ENCODE data around the gene BRI3. TPM values are rescaled to one million over a fixed set of nuclear protein-coding genes. Genes with fewer than 3 reads are reported as not detected.
A peak's percentile ranks its signal among the peaks of the same experiment; 100 is the strongest.

BRI3 gene, protein sequence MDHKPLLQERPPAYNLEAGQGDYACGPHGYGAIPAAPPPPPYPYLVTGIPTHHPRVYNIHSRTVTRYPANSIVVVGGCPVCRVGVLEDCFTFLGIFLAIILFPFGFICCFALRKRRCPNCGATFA
- 10 to 100 TPM; 46.4 to 58.1 (median 51.1) TPM for total RNA-seq

DNA sequence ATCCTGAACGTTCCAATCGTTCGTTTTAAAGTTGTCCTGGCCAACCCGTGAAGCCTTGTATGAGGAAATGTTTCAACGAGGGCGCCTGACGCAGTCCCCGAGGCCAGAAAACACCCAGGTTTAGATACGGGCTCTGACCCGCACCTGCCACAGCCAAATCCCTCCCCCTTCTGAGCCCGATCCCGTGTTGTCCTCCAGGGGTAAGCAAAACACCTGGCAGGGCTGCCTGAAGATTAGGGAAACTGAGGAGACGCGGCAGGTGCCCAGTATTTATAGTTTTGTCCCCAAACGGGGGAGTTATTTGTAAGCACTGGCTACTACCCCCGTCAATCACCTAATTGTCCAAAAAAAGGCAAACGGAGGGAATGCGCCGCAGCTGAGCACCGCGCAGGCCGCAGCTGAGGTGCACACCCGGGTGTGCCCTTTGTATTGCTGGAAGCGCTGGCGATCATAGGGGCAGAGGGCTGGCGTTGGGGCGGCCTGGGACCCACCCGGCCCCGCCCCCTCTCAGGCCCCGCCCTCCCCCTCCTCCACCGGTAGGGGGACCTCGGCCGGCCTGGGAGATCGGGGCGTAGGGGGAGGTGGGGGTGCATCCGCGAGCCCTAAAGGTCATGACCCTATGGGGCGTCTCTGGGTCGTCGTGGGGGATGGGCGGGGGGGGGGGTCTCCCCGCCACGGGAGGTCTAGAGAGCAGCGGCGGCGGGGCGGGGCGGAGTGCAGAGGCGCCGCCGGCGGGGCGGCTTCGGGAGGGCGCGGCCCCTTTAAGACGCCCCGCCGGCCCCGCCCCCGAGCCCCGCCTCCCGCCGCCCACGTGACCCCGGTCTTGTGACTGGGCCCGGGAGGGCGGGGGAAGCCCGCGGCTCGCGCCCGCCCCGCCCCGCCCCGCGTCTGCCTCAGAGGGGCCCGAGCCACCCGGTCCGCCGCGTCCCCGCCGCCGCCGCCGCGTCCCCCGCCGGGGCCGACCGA lies at the start of gene BRI3:
TSS of gene BRI3 (plus strand) at position 896 of the 966 bp plus-strand sequence. CDS start 110 bp downstream, outside the sequence.
- peaks cover 6% of the 10 kb centered on the region for H3K36me3 Mint-ChIP-seq (ENCODE audit: insufficient read depth)
- peaks cover 30% of the 10 kb centered on the region for H3K4me1 Mint-ChIP-seq (ENCODE audit: low read depth)
- no peaks in the 10 kb centered on the region for H3K9me3 Mint-ChIP-seq
- ATAC-seq (peak; percentile 84 to 86), DNase-seq (peak; percentile 93)
- no peaks in the 10 kb centered on the region for H3K27me3 Mint-ChIP-seq (ENCODE audit: low read depth)
- H3K4me3 Mint-ChIP-seq, result peak within 1 kb of the TSS; percentile 87

DNA sequence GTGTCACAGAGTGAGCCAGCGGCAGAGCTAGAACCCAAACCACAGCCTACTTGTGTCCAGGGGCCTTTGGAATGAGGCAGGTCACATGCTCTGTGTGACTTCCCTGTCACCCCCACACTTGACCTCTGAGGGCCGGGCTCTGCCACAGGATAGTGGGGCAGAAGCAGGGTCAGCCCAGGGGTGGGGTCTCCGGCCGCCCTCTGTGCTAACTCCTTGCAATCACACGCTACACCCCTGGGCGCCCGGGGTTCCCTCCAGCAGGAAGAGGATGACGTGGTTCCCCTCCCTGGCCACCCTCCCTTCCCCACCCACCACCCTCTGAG lies 49.3 kb upstream of the BRI3 start:
- Mint-ChIP-seq H3K27me3 (ENCODE audit: low read depth) (no peaks in the 10 kb centered on the region), H3K36me3 (ENCODE audit: insufficient read depth) (peaks cover 12% of the 10 kb centered on the region), H3K4me1 (ENCODE audit: low read depth) (no peaks in the 10 kb centered on the region), H3K4me3 (no peak overlapping the region), H3K9me3 (no peaks in the 10 kb centered on the region)
- ATAC-seq (no peak), DNase-seq (no peak)

DNA sequence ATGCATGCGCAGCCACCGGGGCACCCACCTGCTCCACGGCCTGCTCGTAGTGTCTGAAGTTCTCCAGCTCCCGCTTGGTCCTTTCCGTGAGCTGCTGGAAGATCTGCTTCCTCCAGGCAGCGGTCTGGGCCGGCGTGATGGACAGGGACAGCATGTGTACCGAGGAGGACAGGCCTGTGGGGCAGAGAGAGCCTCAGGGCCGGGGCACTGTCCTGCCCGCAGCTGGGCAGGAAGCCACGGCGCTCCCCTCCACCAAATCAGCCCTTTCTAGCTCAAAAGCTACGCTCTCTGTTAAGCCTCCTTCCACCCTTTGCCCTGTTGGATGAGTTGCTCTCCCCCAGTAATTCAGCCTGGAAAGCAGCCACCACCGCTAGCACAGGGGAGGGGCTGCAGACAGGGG lies 48.7 kb upstream of the BRI3 start:
- ATAC-seq (no peak), DNase-seq (no peak)
- Mint-ChIP-seq H3K4me3 (no peak overlapping the region), H3K27me3 (ENCODE audit: low read depth) (no peaks in the 10 kb centered on the region), H3K9me3 (no peaks in the 10 kb centered on the region), H3K36me3 (ENCODE audit: insufficient read depth) (peaks cover 12% of the 10 kb centered on the region), H3K4me1 (ENCODE audit: low read depth) (no peaks in the 10 kb centered on the region)

DNA sequence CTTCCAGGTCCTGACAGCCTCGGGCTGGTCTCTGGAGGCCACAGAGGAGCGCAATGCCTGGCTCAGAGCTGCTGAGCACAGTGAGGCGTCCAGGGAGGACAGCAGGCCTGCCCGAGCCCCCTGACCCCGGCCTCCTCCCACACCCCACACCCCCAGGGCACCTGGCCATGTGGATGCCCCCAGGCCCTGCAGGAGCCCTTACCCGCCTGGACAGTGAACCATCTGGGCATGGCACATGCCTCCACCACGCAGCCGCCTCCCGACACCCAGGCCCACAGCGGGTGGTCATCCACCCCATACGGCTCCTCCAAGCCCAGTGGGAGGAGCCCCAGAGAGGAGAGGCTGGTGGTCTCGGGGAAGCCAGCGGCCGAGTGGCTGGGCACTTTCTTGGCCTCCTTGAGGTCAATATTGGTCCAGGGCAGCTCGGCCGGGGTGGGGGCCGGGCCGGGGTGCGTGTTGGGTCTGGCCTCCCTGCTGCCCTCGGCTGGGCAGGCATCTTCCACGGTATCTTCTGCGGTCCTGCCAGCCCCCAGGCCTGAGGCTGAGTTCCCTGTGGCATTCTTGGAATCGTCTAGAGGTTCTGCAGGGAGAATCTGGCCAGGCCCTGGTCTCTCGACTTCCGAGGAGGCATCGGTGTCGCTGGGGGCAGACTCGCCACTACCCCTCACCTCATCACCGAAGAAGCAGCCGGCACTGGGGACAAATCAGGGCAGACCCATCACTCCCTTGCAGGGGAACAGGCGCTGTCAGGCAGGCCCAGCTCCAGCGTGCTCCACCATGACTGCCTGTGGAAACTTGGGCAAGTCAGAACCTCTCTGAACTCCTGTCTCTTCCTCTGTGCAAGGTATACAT lies 48.0 kb upstream of the BRI3 start:
- no peaks in the 10 kb centered on the region for H3K4me1 Mint-ChIP-seq (ENCODE audit: low read depth)
- H3K27me3 Mint-ChIP-seq (ENCODE audit: low read depth), result no peaks in the 10 kb centered on the region
- DNase-seq (no peak), ATAC-seq (no peak)
- no peak overlapping the region for H3K4me3 Mint-ChIP-seq
- H3K9me3 Mint-ChIP-seq, result no peaks in the 10 kb centered on the region
- H3K36me3 Mint-ChIP-seq (ENCODE audit: insufficient read depth), result peaks cover 18% of the 10 kb centered on the region

DNA sequence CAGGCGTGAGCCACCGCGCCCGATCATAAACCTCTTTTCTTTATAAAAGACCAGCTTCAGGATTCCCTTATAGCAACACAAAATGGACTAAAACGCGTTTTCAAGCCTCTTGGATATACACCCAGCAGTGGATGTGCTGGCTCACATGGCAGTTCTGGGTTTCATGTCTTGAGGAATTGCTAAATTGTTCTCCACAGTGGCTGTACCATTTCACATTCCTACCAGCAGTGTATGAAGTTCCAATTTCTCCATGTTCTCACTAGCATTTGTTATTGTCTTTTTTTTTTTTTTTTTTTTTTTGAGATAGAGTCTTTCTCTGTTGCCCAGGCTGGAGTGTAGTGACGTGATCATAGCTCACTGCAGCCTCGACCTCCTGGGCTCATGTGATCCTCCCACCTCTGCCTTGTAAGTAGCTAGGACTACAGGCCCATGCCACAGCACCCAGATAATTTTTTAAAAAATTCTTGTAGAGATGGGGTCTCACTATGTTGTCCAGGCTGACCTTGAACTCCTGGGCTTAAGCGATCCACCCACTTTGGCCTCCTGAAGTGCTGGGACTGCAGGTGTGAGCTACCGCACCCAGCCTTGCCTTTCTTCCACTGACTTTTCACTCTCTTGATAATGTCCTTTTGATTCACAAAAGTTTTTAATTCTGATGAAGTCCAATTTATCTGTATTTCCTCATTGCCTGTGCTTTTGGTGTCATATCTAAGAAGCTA lies 46.9 kb upstream of the BRI3 start:
- DNase-seq, result no peak
- Mint-ChIP-seq H3K9me3 (no peaks in the 10 kb centered on the region), H3K4me3 (no peak overlapping the region), H3K4me1 (ENCODE audit: low read depth) (no peaks in the 10 kb centered on the region), H3K27me3 (ENCODE audit: low read depth) (no peaks in the 10 kb centered on the region), H3K36me3 (ENCODE audit: insufficient read depth) (peaks cover 24% of the 10 kb centered on the region)
- no peak for ATAC-seq

DNA sequence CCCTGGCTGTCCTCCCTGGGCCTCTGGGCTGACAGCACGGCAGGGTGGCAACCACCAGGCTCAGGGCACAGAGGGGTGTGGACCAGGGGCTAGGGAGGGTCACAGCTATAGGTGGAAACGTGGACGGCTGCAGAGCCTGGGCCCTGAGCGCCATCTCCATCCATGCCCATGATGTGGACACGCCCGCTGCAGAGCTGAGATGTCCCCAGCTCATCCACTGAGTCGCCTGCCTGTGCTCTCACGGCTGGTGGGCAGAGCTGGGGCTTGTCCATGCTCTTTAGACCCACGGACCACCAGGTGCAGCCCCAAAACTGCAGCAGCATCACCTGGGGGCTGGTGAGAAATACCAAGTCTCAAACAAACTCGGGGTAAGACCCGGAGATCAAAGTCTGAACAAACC lies 45.6 kb upstream of the BRI3 start:
- Mint-ChIP-seq H3K4me1 (ENCODE audit: low read depth) (no peaks in the 10 kb centered on the region), H3K9me3 (no peaks in the 10 kb centered on the region), H3K4me3 (no peak overlapping the region), H3K27me3 (ENCODE audit: low read depth) (no peaks in the 10 kb centered on the region), H3K36me3 (ENCODE audit: insufficient read depth) (peaks cover 22% of the 10 kb centered on the region)
- DNase-seq (no peak), ATAC-seq (no peak)

DNA sequence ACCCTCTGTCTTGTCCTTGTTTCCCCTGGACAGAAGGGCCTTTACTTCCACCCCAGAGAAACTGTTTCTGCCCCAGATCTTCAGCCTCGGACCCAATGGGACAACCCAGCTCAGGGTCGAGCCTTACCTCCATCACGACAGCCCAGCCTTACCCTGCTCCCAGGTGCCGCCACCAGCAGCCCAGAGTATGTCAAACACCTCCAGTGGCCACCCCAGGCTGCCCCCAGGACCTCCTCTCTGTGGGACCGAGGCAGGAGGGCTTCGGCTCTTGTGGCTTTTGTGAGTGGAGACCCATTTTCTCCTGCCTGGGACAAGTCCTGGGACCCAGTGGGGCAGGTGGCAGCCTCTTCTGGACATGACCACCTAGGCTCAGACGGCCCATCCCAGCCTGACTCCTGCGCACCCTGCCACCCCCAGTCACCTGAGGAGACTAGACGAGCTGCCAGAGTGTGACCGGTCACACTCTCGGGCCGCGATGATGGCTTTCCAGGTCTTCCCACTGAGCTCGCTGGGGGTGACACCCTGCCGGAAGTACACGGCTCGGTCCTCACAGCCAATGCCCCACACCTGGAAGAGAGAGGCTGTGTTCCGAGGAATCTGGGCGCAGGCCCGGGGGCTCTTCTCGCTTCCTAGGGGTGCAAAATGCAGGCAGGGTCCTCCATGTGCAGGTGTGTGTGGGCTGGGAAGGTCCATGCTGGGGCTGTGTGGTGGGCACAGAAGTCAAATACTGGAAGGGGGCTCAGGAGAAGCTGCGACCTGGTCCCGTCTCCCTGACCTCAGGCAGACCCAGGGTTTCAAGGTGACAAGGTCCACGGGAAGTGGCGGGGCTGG lies 44.9 kb upstream of the BRI3 start:
- Mint-ChIP-seq H3K4me1 (ENCODE audit: low read depth) (no peaks in the 10 kb centered on the region), H3K36me3 (ENCODE audit: insufficient read depth) (peaks cover 22% of the 10 kb centered on the region), H3K27me3 (ENCODE audit: low read depth) (no peaks in the 10 kb centered on the region), H3K9me3 (no peaks in the 10 kb centered on the region), H3K4me3 (no peak overlapping the region)
- DNase-seq, result no peak
- ATAC-seq, result no peak

DNA sequence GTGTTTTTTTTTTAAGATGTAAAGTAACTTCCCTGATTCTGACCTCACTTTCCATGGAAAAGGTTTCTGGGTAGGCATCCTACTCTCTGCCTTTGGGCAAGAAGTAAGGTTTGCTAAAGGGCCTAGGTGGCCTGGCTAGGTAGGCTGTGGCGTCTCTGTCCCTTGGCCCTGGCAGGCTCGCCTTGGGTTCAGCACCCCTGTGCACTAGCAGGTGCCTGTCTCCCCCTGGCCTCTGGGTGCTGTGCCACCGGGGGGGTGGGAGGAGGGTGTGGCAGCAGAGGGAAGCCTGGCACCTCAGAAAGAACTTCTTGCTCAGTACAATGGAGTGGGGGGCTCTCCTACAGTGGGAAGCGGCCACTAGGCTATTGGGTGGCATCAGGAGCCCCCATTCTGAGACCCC lies 43.4 kb upstream of the BRI3 start:
- Mint-ChIP-seq H3K9me3 (no peaks in the 10 kb centered on the region), H3K4me1 (ENCODE audit: low read depth) (no peaks in the 10 kb centered on the region), H3K4me3 (no peak overlapping the region), H3K36me3 (ENCODE audit: insufficient read depth) (peaks cover 22% of the 10 kb centered on the region), H3K27me3 (ENCODE audit: low read depth) (no peaks in the 10 kb centered on the region)
- DNase-seq (no peak), ATAC-seq (no peak)

DNA sequence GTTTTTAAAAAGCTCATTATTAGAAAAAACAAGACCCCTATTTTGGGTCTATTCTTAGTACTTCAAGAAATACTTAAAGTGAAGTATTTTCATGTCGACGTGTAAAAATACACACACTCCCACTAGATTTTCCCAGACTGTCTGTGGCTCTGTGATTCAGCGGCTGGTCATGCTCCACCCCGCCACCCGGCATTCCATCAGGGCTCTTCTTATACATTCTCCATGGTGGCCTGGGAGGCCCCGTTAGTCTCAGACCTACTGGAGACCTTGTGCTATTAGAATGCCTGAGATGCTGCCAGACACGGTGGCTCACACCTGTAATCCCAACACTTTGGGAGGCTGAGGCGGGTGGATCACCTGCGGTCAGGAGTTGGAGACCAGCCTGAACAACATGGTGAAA lies 42.5 kb upstream of the BRI3 start:
- Mint-ChIP-seq H3K4me3 (no peak overlapping the region), H3K4me1 (ENCODE audit: low read depth) (no peaks in the 10 kb centered on the region), H3K9me3 (no peaks in the 10 kb centered on the region), H3K27me3 (ENCODE audit: low read depth) (no peaks in the 10 kb centered on the region), H3K36me3 (ENCODE audit: insufficient read depth) (peaks cover 22% of the 10 kb centered on the region)
- ATAC-seq, result no peak
- DNase-seq, result no peak

DNA sequence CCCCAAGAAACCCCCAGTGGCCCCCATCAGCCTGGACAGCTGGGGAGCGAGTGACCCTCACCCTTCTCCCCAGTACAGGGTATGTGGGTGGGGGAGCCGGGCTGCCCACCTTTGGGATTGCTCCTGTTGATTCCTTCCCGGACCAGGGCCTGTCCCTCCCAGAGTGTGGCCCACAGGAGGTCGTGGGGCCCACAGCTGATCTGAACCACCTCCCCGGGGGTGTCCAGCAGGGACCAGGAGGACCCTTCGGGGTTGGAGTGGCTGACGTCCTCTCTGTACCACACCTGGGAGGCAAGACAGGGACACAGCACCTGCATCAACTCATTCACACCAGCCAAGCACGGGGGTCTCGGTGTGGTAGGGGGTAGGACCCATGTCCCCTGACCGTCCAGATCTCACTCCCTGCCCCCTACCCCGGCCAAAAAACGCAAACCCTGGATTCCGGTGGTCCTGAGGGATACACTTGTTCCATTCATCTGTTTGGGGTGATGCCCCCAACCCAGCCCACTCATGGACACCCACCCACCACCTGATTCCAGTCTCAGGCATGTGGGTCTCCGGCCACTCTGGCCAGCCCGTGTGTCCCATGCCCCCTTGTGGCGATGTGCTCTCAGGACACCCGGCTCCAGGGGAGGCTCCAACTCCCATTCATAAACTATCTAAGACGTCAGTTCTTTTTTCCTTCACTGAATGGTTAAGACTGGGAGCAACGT lies 40.4 kb upstream of the BRI3 start:
- Mint-ChIP-seq H3K4me3 (no peak overlapping the region), H3K4me1 (ENCODE audit: low read depth) (no peaks in the 10 kb centered on the region), H3K9me3 (no peaks in the 10 kb centered on the region), H3K27me3 (ENCODE audit: low read depth) (no peaks in the 10 kb centered on the region), H3K36me3 (ENCODE audit: insufficient read depth) (peaks cover 19% of the 10 kb centered on the region)
- ATAC-seq, result peak in 1 of 2 donors; percentile 37
- DNase-seq, result no peak

DNA sequence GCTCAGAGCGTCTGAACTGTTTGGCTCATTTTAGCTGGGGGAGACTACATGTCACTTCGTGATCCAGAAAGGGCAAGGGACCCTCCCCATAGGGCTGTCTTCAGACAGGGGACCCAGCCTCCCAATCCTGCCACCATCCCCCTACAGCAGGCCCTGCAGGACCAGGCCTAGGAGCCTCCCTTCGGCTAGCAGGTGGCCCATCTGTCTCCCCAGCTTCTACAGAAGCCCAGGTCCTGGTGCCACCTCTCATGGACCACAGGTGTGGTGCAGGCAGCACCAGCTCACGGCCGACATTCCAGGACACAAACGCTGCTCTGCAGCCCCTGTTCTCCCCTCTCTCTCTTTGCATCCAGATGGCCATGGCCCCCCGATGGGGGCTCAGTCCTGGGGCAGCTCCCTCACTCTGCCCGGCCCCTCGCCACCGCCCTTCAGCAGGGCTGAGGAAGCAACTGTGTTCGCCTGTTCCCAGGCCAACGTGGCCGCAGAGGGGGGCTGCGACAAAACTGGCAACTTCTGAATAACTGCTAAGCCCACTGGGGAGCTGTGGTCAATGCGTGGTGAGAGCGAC lies 39.7 kb upstream of the BRI3 start:
- DNase-seq (no peak), ATAC-seq (no peak)
- H3K36me3 Mint-ChIP-seq (ENCODE audit: insufficient read depth), result peaks cover 19% of the 10 kb centered on the region
- H3K4me3 Mint-ChIP-seq, result no peak overlapping the region
- H3K27me3 Mint-ChIP-seq (ENCODE audit: low read depth), result no peaks in the 10 kb centered on the region
- H3K9me3 Mint-ChIP-seq, result no peaks in the 10 kb centered on the region
- no peaks in the 10 kb centered on the region for H3K4me1 Mint-ChIP-seq (ENCODE audit: low read depth)

DNA sequence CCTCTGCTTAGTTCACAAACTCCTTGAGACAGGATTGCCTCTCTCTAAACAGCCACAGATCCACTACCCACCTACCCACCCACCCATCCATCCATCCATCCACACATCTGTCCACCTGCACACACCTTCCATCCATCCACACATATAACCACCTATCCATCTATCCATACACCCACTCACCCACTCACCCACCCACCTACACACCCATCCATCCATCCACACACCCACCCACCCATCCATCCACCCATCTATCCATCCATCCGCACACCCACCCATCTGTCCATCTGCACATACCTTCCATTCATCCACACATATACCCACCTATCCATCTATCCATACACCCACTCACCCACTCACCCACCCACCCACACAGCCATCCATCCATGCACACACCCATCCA lies 39.1 kb upstream of the BRI3 start:
- DNase-seq, result no peak
- ATAC-seq, result no peak
- H3K4me1 Mint-ChIP-seq (ENCODE audit: low read depth), result peaks cover 3% of the 10 kb centered on the region
- peaks cover 13% of the 10 kb centered on the region for H3K36me3 Mint-ChIP-seq (ENCODE audit: insufficient read depth)
- no peak overlapping the region for H3K4me3 Mint-ChIP-seq
- H3K9me3 Mint-ChIP-seq, result no peaks in the 10 kb centered on the region
- H3K27me3 Mint-ChIP-seq (ENCODE audit: low read depth), result no peaks in the 10 kb centered on the region

DNA sequence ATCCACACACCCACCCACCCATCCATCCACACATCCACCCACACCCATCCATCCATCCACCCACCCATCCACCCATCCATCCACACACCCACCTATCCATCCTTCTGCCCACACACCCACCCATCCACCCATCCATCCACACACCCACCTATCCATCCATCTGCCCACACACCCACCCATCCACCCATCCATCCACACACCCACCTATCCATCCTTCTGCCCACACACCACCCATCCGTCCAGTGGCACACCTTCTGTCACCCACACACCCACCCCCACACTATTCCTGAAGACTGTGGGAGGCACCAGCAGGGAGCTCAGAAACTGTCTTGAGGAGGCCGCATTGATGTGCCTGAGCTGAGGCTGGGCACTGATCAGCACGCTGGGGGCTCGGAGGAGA lies 38.6 kb upstream of the BRI3 start:
- no peaks in the 10 kb centered on the region for H3K9me3 Mint-ChIP-seq

More for the DNA sequence above, 38.6 kb upstream of the BRI3 start:
- H3K4me3 Mint-ChIP-seq, result no peak overlapping the region
- peaks cover 13% of the 10 kb centered on the region for H3K36me3 Mint-ChIP-seq (ENCODE audit: insufficient read depth)
- ATAC-seq, result no peak
- no peaks in the 10 kb centered on the region for H3K27me3 Mint-ChIP-seq (ENCODE audit: low read depth)
- peaks cover 8% of the 10 kb centered on the region for H3K4me1 Mint-ChIP-seq (ENCODE audit: low read depth)
- DNase-seq, result no peak
